Breast epithelium (tissue), 4 donors: ENCODE results near the gene HPSE. TPM values are rescaled to one million over a fixed set of nuclear protein-coding genes. Genes with fewer than 3 reads are reported as not detected.
A peak's percentile ranks its signal among the peaks of the same experiment; 100 is the strongest.
"Not testable (repeated sequence)": the region's sequence is repeated elsewhere in the genome, so short reads cannot be mapped to it uniquely, and the experiment has no call there.

Experiments
- DNase-seq, 2 donors: peaks; one replicate each; pipeline ENCODE4 v3.0.0-alpha.2; 2019; ENCODE audit warnings: low spot score in 2 of 2
- H3K27ac ChIP-seq, 2 donors: fragments of 200-600 bp; sonication (generic) in 1 of 2; one replicate each; pipeline ENCODE4 v1.5.1; 2016 to 2019; ENCODE audit warnings: mild to moderate bottlenecking in 1 of 2
- H3K27me3 ChIP-seq, 2 donors: fragments of 200-600 bp; sonication (generic) in 1 of 2; one replicate each; pipeline versions ENCODE4 v1.5.1 to v1.6.0; 2017 to 2019; ENCODE audit warnings: control low read depth in 1 of 2, mild to moderate bottlenecking in 1 of 2
- H3K36me3 ChIP-seq: fragments of 200-600 bp; one replicate; pipeline ENCODE4 v1.5.1; 2019
- H3K4me1 ChIP-seq, 2 donors: fragments of 200-600 bp; sonication (generic); one replicate each; pipeline ENCODE4 v1.5.1; 2016 to 2019; ENCODE audit warnings: control low read depth in 1 of 2
- H3K4me3 ChIP-seq, 3 donors: fragments of 200-600 bp; sonication (generic); 1 replicate in 2 of 3; 2 replicates in 1 of 3; pipeline ENCODE4 v1.5.1; 2016 to 2019; ENCODE audit warnings: mild to moderate bottlenecking in 3 of 3, moderate library complexity in 2 of 3
- H3K9me3 ChIP-seq, 2 donors: fragments of 200-600 bp; sonication (generic) in 1 of 2; one replicate each; pipeline ENCODE4 v1.5.1; 2016 to 2019; ENCODE audit warnings: control low read depth in 1 of 2
- POLR2A ChIP-seq: fragments of 450-650 bp; IDR thresholded peaks from one replicate; pipeline ENCODE4 v1.6.1; 2016; ENCODE audit warnings: antibody characterized with exemption, mild to moderate bottlenecking, moderate library complexity
- POLR2AphosphoS5 ChIP-seq, 3 donors: sonication (generic); formaldehyde crosslinking; IDR thresholded peaks; one replicate each; pipeline ENCODE4 v1.6.1; 2017; ENCODE audit warnings: antibody characterized with exemption in 3 of 3
- intact Hi-C: fragments of 100-400 bp; cut with DNase I; formaldehyde crosslinking; loops from one replicate; pipeline ENCODE4 v1.15.1; 2023; ENCODE audit warnings: low total_unique reads
- total RNA-seq, 3 donors: library from RNA; depleted of rRNA; stranded (reverse); fragments of >200 nt; gene quantifications; one replicate each; pipeline ENCODE4 v1.1.0, GENCODE V29; 2016
- TF ChIP-seq, protein P1 (sequence below), 3 donors: fragments of 450-650 bp; IDR thresholded peaks; one replicate each; pipeline ENCODE4 v1.5.1; 2016 to 2017; ENCODE audit warnings: antibody characterized with exemption in 3 of 3, mild to moderate bottlenecking in 3 of 3, moderate library complexity in 3 of 3

Gene HPSE
- total RNA-seq, 3 donors from 2014 or later = 1.3 to 3.8 (median 1.6) TPM

DNA sequence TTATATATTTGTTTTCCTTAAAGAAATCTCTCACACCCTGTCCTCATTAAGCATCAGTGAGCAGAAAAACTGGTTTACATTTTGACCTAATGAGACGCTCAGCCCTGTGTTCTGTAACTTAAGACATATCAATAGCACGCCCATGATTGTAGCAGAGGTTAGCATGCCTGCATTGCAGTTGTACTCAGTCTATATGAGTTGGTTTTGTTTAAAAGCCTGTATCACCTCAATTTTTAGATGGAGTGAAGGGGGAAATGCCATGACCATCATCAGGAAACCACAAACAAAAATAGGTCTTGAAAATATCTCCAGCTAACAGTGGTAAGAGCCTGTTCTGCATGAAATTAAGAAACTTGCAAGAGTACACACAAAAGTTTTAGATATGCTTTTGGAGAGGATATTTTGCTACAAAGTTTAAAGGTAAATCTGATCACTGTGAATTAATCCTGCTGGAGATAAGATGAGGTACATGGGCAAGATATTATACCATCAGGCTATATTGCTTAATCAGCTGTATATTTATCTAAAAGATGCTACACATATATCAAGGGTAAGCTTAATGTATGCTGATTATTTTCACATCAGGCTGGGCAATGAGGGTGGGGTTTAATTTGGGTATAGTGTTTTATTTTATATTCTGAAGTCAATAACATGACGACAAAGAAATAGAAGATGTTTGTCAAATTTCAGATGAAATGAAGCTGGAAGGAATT, 36.9 kb downstream of the HPSE start:
- Histone ChIP-seq H3K36me3 (no peaks in the 10 kb centered on the region), H3K4me1 (no peaks in the 10 kb centered on the region), H3K27me3 (no peaks in the 10 kb centered on the region), H3K27ac (no peak overlapping the region), H3K4me3 (no peak overlapping the region), H3K9me3 (no peaks in the 10 kb centered on the region)
- intact Hi-C loops = no loop called here
- no peak for DNase-seq
- TF ChIP-seq, protein P1, sequence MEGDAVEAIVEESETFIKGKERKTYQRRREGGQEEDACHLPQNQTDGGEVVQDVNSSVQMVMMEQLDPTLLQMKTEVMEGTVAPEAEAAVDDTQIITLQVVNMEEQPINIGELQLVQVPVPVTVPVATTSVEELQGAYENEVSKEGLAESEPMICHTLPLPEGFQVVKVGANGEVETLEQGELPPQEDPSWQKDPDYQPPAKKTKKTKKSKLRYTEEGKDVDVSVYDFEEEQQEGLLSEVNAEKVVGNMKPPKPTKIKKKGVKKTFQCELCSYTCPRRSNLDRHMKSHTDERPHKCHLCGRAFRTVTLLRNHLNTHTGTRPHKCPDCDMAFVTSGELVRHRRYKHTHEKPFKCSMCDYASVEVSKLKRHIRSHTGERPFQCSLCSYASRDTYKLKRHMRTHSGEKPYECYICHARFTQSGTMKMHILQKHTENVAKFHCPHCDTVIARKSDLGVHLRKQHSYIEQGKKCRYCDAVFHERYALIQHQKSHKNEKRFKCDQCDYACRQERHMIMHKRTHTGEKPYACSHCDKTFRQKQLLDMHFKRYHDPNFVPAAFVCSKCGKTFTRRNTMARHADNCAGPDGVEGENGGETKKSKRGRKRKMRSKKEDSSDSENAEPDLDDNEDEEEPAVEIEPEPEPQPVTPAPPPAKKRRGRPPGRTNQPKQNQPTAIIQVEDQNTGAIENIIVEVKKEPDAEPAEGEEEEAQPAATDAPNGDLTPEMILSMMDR (IDR thresholded peaks at IDR 0.05) = no peak
- TF ChIP-seq POLR2A = no peak
- no peak for TF ChIP-seq POLR2AphosphoS5 (IDR thresholded peaks at IDR 0.05)

DNA sequence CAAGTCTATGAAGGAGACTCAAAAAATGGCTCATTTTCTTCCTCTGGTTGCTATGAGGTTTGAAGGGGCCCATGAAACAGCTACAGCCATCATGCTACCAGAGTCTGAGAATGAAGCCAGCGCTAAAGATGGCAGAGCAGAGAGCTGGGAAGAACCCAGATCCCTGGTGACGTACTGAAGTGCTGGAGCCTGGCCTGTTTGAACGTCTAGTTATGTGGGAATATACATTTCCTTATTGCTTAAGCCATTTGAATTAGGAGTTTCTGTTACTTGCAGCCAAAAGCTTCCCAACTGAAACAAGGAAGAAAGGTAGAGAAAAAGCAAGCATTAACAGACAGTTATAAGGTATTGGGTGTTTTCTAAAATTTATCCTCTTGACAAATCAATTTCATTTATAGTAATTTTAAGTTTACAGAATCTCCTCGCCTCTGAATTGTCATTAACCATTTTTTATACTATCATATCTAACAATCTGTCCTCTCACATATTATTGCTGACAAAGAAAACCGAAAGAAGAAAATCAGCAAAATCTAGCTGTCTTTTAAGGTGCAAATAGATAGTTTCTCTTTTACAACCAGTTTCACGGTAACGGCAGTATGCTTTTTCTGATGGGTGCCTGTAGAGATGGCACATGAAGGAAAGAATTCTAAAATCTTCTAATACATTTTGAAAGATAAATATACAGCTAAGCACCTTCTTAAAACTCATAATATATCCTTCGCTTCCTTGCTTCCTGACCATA, 41.2 kb downstream of the HPSE start:
- intact Hi-C loops = no loop called here
- no peak overlapping the region for H3K27ac ChIP-seq

DNA sequence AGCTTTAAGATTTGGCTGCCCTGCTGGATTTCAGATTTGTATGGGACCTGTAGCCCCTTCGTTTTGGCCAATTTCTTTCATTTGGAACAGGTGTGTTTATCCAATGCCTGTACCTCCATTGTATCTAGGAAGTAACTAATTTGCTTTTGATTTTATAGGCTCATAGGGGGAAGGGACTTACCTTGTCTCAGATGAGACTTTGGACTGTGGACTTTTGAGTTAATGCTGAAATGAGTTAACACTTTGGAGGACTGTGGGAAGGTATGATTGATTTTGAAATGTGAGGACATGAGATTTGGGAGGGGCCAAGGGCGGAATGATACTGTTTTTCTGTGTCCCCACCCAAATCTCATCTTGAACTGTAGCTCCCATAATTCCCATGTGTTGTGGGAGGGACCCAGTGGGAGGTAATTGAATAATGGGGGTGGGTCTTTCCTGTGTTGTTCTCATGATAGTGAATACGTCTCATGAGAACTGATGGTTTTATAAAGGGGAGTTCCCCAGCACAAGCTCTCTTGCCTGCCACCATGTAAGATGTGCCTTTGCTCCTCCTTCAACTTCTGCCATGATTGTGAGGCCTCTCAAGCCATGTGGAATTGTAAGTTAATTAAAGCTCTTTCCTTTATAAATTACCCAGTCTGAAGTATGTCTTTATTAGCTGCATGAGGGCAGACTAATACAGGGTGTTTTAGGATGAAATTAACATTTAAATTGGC, 44.4 kb downstream of the HPSE start:
- not testable (repeated sequence) for H3K4me3 ChIP-seq

More for the DNA sequence above, 41.2 kb downstream of the HPSE start:
- no peaks in the 10 kb centered on the region for H3K9me3 ChIP-seq
- DNase-seq = no peak
- TF ChIP-seq, protein P1 (IDR thresholded peaks at IDR 0.05) = no peak
- TF ChIP-seq POLR2AphosphoS5 (IDR thresholded peaks at IDR 0.05) (no peak), POLR2A (no peak)
- H3K36me3 ChIP-seq = no peaks in the 10 kb centered on the region
- no peaks in the 10 kb centered on the region for H3K4me1 ChIP-seq
- no peaks in the 10 kb centered on the region for H3K27me3 ChIP-seq
- no peak overlapping the region for H3K4me3 ChIP-seq

DNA sequence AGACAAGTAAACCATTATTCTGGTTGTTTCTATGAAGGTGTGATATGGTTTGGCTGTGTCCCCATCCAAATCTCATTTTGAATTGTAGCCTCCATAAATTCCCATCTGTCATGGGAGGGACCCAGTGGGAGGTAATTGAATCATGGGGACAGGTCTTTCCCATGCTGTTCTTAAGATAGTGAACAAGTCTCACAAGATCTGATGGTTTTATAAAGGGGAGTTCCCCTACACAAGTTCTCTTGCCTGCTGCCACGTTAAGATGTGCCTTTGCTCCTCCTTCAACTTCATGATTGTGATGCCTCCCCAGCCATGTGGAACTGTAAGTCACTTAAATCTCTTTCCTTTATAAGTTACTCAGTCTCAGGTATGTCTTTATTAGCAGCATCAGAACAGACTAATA, 46.3 kb downstream of the HPSE start:
- H3K27ac ChIP-seq, H3K4me3 ChIP-seq, H3K9me3 ChIP-seq, H3K27me3 ChIP-seq, H3K4me1 ChIP-seq, DNase-seq, intact Hi-C loops, H3K36me3 ChIP-seq: not testable (repeated sequence)

More for the DNA sequence above, 44.4 kb downstream of the HPSE start:
- DNase-seq, H3K9me3 ChIP-seq, H3K4me1 ChIP-seq, intact Hi-C loops, H3K27me3 ChIP-seq, H3K27ac ChIP-seq, H3K36me3 ChIP-seq: not testable (repeated sequence)

DNA sequence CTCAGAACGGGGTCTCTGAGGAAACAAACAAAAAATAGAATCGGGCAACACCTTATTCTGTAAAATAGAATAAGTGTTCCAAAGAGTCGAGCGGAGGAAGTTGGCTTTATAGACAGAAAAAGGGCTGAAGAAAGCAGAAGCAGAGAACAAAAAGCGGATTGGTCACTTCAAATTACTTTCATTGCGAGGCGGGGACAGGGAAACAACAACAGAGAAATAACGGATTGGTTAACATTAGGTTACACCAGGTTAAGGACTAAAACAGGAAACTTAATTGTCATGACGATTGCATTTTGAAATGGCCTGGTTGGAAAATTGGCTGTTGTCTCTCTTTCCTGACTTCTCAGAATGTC, 49.6 kb downstream of the HPSE start:
- Histone ChIP-seq H3K27me3 (no peaks in the 10 kb centered on the region), H3K9me3 (no peaks in the 10 kb centered on the region), H3K4me1 (no peaks in the 10 kb centered on the region), H3K27ac (peak overlapping the region; percentile 90 to 99), H3K36me3 (no peaks in the 10 kb centered on the region), H3K4me3 (peak overlapping the region; percentile 65 to 88 (median 66))
- intact Hi-C loops = no loop called here
- TF ChIP-seq POLR2AphosphoS5 (IDR thresholded peaks at IDR 0.05) = peak in 1 of 3 donors; percentile 6
- no peak for TF ChIP-seq POLR2A
- DNase-seq = no peak

DNA sequence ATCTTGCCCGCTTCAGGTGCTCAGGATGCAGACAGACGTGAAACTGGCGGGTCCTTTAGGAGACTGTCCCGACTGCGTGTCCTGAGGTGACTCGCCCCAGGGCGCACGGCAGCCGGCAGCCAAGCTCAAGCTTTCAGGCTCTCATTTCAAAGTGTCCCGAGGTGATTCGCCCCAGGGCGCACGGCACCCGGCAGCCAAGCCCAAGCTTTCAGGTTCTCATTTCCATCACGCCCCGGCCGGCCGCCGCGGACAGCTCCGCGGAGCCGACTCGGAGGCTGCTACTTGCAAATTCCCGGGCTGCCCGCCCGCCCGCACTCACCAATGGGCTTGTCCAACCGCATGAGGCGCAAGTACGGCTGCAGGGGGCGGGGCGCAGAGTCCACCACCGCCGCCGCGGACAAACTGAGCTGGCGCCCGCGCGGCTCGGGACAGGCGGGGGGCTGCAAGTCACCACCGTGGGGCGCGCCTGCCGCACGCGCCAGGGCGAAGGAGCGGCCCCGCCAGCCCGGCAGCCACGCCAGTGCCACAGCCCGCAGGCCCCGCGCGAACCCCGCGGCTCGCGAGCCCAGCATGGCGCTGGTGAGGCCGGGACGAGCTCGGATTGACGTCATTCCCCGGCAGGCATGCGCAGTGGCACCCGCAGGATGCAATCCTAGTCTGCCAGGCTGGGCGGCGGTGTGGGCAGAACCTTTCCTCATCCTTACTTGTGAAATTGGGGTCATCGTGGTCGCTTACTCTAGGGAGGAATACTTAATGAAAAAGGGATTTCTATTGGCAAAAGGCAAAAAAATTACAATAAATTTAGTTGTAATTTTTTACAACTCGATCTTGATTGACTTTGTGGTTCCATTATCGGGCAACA, 50.2 kb downstream of the HPSE start, which contains the start of gene COQ2:
TSS of gene COQ2 (minus strand) at position 606 of the 862 bp plus-strand sequence. CDS start at position 572, 34 bp downstream.
- TF ChIP-seq POLR2AphosphoS5 (IDR thresholded peaks at IDR 0.05) = peak in 2 of 3 donors; percentile 72 to 82
- TF ChIP-seq, protein P1 (IDR thresholded peaks at IDR 0.05) = peak in 1 of 3 donors; percentile 56
- TF ChIP-seq POLR2A = no peak
- intact Hi-C loops = no loop called here

More for the DNA sequence above, 50.2 kb downstream of the HPSE start, which contains the start of gene COQ2:
- Histone ChIP-seq H3K27ac (peak within 1 kb of the TSS; percentile 90 to 99), H3K4me1 (no peaks in the 10 kb centered on the region), H3K9me3 (no peaks in the 10 kb centered on the region), H3K27me3 (no peaks in the 10 kb centered on the region), H3K36me3 (no peaks in the 10 kb centered on the region), H3K4me3 (peak within 1 kb of the TSS; percentile 65 to 88 (median 66))
- DNase-seq = peak; percentile 93 to 94
